Immature natural killer cell (primary cell): Measurements from ENCODE around the gene TCEAL1. TPM values are rescaled to one million over a fixed set of nuclear protein-coding genes. Genes with fewer than 3 reads are reported as not detected.
"Not testable (repeated sequence)": the region's sequence is repeated elsewhere in the genome, so short reads cannot be mapped to it uniquely, and the experiment has no call there.

Experiments
- DNase-seq, 3 donors: peaks; one replicate each; pipeline ENCODE4 v3.0.0; 2022; ENCODE audit warnings: mixed read lengths in 1 of 3
- H3K27ac Mint-ChIP-seq, 6 donors: one replicate each; pipeline ENCODE4 v1.8.0; 2020; ENCODE audit warnings: mixed read lengths in 6 of 6, mild to moderate bottlenecking in 5 of 6, inconsistent platforms in 4 of 6, moderate library complexity in 3 of 6
- H3K27me3 Mint-ChIP-seq, 3 donors: one replicate each; pipeline ENCODE4 v1.8.0; 2020 to 2021; ENCODE audit warnings: low read depth in 3 of 3, mild to moderate bottlenecking in 3 of 3, mixed read lengths in 3 of 3, moderate library complexity in 3 of 3, inconsistent platforms in 1 of 3
- H3K36me3 Mint-ChIP-seq, 3 donors: one replicate each; pipeline ENCODE4 v1.8.0; 2020; ENCODE audit warnings: mixed read lengths in 3 of 3, inconsistent platforms in 2 of 3, mild to moderate bottlenecking in 2 of 3
- H3K4me1 Mint-ChIP-seq, 2 donors: one replicate each; pipeline ENCODE4 v1.8.0; 2020; ENCODE audit warnings: inconsistent platforms in 2 of 2, mild to moderate bottlenecking in 2 of 2, mixed read lengths in 2 of 2, moderate library complexity in 1 of 2
- H3K4me3 Mint-ChIP-seq, 5 donors: one replicate each; pipeline ENCODE4 v1.8.0; 2020; ENCODE audit warnings: mild to moderate bottlenecking in 5 of 5, mixed read lengths in 5 of 5, inconsistent platforms in 3 of 5, moderate library complexity in 3 of 5
- H3K9me3 Mint-ChIP-seq, 6 donors: one replicate each; pipeline ENCODE4 v1.8.0; 2020; ENCODE audit warnings: mild to moderate bottlenecking in 6 of 6, mixed read lengths in 6 of 6, inconsistent platforms in 4 of 6, moderate library complexity in 3 of 6
- polyA plus RNA-seq, 3 donors: library from polyadenylated mRNA; unstranded; fragments of 300-500 nt; fragmentation: Illumina TruSeq; gene quantifications; one replicate each; pipeline ENCODE4 v1.2.3, GENCODE V29; 2021

TCEAL1 gene
- polyA plus RNA-seq, 3 donors from 2014 or later: 19.7 to 31.2 (median 21.3) TPM

- Mint-ChIP-seq H3K27ac (no peak overlapping the region), H3K9me3 (no peaks in the 10 kb centered on the region), H3K36me3 (no peaks in the 10 kb centered on the region), H3K4me1 (no peaks in the 10 kb centered on the region), H3K27me3 (peaks cover 3 to 11% (median 5%) of the 10 kb centered on the region in 3 donors), H3K4me3 (no peak overlapping the region)
- no peak for DNase-seq
These were observed 15.3 kb downstream of the TCEAL1 start for GRCh38 chrX:103644125-103644524.

GRCh38 chrX:103647630-103648029 lies 18.9 kb downstream of the TCEAL1 start:
- no peaks in the 10 kb centered on the region for H3K4me1 Mint-ChIP-seq
- H3K36me3 Mint-ChIP-seq: no peaks in the 10 kb centered on the region
- peaks cover 4 to 14% (median 6%) of the 10 kb centered on the region in 3 donors for H3K27me3 Mint-ChIP-seq
- no peak for DNase-seq
- H3K4me3 Mint-ChIP-seq: no peak overlapping the region
- no peaks in the 10 kb centered on the region for H3K9me3 Mint-ChIP-seq
- H3K27ac Mint-ChIP-seq: no peak overlapping the region

DNA sequence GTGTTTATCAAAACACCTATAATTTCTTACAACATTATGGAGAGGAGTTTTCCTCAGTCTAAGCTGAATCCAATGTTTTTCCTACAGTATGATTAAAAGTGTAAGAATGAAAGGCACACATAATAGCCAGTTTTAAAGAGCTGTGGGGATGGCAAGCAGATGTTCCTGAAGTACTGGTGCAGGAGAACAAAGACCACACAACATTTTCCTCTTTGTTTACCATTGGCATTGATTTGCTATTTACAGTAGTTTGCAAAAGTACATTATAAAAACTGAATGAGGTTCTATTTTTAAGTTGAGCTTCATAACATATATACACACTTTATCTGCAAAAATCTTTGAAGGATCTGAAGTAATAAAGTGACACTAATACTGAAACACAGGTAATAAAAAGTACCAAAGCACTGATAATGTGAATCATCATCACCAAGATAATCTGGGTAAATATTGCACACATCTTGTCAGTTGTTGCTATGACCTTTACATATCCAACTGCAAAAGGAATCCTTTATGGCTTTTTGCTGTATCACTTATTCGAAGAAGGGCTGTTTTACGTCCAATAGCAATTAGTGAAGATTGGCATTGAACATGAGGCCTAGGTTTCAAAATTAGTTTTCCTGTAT lies 22.5 kb downstream of the TCEAL1 start:
- Mint-ChIP-seq H3K4me1 (peaks cover 0 to 4% of the 10 kb centered on the region in 2 donors), H3K27ac (no peak overlapping the region), H3K36me3 (no peaks in the 10 kb centered on the region)

DNA sequence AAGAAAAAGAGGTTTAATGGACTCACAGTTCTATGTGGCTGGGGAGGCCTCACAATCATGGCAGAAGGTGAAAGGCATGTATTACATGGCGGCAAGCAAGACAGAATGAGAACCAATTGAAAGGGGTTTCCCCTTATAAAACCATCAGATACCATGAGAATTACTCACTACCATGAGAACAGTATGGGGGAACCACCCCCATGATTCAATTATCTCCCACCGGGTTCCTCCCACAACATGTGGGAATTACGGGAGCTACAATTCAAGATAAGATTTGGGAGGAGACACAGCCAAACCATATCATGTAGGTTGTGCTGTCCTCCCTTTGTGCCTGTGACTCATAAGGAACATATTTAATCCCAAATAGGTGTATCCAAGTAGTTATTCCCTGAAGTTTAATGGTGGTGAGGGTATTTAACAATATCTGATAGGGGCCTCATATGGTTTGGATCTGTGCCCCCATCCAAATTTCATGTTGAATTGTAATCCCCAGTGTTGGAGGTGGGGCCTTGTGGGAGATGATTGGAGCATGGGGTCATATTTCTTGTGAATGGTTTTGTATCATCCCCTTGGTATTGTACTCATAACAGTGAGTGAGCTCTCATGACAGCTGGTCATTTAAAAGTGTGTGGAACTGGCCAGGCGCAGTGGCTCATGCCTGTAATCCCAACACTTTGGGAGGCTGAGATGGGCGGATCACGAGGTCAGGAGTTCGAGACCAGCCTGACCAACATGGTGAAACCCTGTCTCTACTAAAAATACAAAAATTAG lies 26.6 kb downstream of the TCEAL1 start:
- not testable (repeated sequence) for H3K27me3 Mint-ChIP-seq, H3K36me3 Mint-ChIP-seq, H3K4me1 Mint-ChIP-seq, DNase-seq, H3K27ac Mint-ChIP-seq, H3K9me3 Mint-ChIP-seq, H3K4me3 Mint-ChIP-seq

More for the DNA sequence above, 22.5 kb downstream of the TCEAL1 start:
- DNase-seq: no peak
- Mint-ChIP-seq H3K27me3 (peaks cover 3 to 7% (median 6%) of the 10 kb centered on the region in 3 donors), H3K4me3 (no peak overlapping the region), H3K9me3 (peaks cover 0 to 1% (median 0%) of the 10 kb centered on the region in 6 donors)

DNA sequence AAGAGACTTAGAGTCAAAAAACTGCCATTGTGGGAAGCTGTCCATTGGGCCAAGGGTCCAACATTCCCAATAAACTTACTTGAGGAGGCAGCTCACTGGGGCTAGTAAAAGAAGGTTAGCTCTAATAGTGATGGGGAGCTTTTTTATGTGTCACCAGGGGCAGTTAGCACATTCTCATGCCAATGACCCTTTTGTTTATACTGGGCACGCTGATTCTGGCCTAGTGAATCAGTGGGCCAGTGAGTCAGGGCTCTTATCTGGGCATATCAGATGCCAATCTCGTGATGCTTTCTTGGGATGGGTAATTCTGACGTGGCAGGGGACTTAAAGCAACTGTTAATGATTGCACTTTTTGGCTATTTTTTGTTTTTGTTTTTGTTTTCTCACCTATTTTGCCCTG lies 27.8 kb downstream of the TCEAL1 start:
- no peak overlapping the region for H3K4me3 Mint-ChIP-seq
- no peak for DNase-seq
- H3K36me3 Mint-ChIP-seq: peaks cover 0 to 4% (median 0%) of the 10 kb centered on the region in 3 donors
- peaks cover 0 to 5% of the 10 kb centered on the region in 2 donors for H3K4me1 Mint-ChIP-seq
- H3K9me3 Mint-ChIP-seq: peaks cover 0 to 1% (median 0%) of the 10 kb centered on the region in 6 donors
- H3K27ac Mint-ChIP-seq: no peak overlapping the region
- H3K27me3 Mint-ChIP-seq: peaks cover 0 to 6% (median 4%) of the 10 kb centered on the region in 3 donors

DNA sequence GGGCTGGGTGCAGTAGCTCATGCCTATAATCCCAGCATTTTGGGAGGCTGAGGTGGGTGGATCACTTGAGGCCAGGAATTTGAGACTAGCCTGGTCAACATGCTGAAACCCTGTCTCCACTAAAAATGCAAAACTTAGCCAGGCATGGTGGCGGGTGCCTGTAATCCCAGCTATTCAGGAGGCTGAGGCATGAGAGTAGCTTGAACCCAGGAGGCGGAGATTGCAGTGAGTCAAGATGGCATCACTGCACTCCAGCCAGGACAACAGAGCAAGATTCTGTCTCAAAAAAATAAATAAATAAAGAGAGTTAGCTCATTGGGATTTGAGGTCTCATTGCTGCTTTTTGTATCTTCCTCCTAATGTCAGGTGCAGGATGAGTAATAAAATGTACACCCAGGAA lies 28.3 kb downstream of the TCEAL1 start:
- H3K27me3 Mint-ChIP-seq, H3K4me3 Mint-ChIP-seq, H3K27ac Mint-ChIP-seq, DNase-seq, H3K4me1 Mint-ChIP-seq, H3K36me3 Mint-ChIP-seq, H3K9me3 Mint-ChIP-seq: not testable (repeated sequence)

DNA sequence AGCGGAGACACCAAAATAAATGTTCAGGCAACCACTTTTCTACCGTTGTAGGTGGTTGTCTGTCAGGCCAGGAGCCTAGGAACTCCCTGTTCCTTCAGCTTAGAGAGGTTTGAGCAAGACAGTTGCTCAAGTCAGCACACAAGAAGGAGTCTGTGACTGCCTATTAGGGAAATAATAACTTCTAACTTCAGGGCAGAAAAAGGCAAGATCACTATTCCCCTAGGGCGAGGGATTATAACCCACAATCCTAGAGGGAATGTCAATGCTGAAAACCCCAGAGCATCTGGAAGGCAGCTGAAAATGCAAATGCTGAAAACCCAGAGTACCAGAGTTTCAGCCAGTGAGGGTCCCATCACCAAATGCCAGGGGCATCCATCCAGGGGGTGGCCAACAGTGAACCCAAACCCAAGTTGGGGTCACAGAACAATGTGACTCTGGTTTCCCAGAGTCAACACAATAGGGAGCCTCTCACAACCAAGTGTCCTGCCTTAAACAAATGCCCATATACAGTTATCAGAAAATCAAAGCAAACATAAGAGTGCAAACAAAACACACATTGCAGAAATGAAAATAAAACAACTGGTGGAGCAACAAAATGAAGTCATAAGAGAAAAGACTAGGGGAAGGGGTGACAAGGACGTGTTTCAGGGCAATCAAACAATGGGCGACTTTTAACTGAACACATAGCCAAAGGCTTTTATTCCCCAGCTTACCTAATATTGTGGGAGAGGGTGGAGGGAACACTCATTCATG lies 30.1 kb downstream of the TCEAL1 start:
- Mint-ChIP-seq H3K36me3 (peaks cover 0 to 4% (median 0%) of the 10 kb centered on the region in 3 donors), H3K4me1 (peaks cover 0 to 5% of the 10 kb centered on the region in 2 donors), H3K27ac (no peak overlapping the region), H3K9me3 (peaks cover 0 to 1% (median 0%) of the 10 kb centered on the region in 6 donors), H3K27me3 (peaks cover 0 to 11% (median 5%) of the 10 kb centered on the region in 3 donors), H3K4me3 (no peak overlapping the region)
- no peak for DNase-seq

DNA sequence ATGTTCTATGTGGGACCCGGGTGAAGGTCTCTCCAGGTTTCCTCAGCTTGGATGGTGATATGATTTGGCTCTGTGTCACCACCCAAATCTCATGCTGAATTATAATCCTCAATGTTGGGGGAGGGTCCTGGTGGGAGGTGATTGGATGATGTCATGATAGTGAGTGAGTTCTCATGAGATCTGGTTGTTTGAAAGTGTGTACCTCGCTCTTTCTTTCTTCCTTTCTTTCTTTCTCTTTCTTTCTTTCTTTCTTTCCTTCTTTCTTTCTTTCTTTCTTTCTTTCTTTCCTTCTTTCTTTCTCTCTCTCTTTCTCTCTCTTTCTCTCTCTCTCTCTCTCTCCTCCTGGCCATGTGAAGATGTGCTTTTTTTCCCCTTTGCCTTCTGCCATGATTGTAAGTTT lies 30.7 kb downstream of the TCEAL1 start:
- H3K36me3 Mint-ChIP-seq, H3K27ac Mint-ChIP-seq, H3K4me1 Mint-ChIP-seq, DNase-seq, H3K4me3 Mint-ChIP-seq, H3K9me3 Mint-ChIP-seq: not testable (repeated sequence)
- H3K27me3 Mint-ChIP-seq: peaks cover 0 to 11% (median 4%) of the 10 kb centered on the region in 3 donors

DNA sequence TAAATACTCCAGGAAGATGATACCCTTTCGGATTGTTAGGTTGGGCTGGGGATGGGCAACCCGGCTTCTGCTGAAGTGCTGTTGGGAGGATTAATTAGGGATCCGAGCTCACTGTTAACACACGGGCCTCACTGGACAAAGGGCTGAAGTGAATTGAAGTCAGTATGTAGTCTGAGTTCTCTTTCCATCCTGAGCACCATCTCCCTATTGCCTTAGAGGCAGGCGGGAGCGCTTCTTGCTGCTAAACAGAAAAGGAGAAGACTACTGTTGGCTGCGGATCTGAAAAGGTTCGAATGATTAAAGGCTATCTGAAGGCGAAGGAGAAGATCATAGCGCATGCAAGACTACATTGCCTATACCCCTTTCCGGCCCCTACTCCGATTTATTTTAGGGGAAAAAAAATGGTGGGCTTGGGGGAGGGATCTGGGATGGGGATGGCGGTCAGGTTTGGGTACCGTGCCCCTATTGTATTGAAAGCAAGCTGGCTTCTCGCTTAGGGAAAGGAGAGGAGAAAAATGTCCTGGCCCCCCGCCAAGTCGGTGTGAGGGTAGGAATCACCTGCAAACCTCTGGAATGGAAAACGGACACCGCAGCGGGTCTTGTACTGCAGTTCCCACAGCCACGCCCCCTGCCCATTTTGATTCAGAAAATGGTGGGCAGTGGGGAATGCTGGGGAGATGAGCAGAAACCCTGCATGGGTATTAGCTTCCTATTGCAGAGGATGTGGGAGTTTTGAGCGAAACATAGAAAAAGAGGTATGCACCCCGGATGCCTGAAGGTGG lies 35.4 kb downstream of the TCEAL1 start:
- H3K27ac Mint-ChIP-seq: no peak overlapping the region
- H3K4me1 Mint-ChIP-seq: no peaks in the 10 kb centered on the region
- H3K36me3 Mint-ChIP-seq: peaks cover 0 to under 1% (median 0%) of the 10 kb centered on the region in 3 donors
- H3K4me3 Mint-ChIP-seq: no peak overlapping the region
- no peak for DNase-seq
- H3K9me3 Mint-ChIP-seq: no peaks in the 10 kb centered on the region
- H3K27me3 Mint-ChIP-seq: peaks cover 0 to 6% (median 5%) of the 10 kb centered on the region in 3 donors

GRCh38 chrX:103666202-103667107 lies 37.7 kb downstream of the TCEAL1 start:
- Mint-ChIP-seq H3K4me1 (no peaks in the 10 kb centered on the region), H3K27ac (no peak overlapping the region), H3K36me3 (no peaks in the 10 kb centered on the region), H3K4me3 (no peak overlapping the region), H3K9me3 (no peaks in the 10 kb centered on the region), H3K27me3 (peaks cover 0 to 6% (median 5%) of the 10 kb centered on the region in 3 donors)
- no peak for DNase-seq

DNA sequence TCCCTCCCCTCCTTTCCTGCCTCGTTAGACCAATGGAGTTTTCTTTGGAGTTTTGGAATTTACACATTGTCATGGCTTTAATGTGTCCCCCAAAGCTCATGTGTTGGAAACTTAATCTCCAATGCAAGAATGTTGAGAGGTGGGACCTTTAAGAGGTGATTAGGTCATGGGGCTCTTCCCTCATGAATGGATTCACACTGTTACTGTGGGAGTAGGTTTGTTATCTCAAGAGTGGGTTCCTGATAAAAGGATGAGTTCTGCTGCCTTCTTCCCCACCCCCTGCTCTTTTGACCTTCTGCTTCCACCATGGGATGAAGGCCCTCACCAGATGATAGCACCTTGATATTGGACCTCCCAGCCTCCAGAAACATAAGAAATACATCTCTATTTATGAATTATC lies 41.0 kb downstream of the TCEAL1 start:
- no peaks in the 10 kb centered on the region for H3K36me3 Mint-ChIP-seq
- H3K27me3 Mint-ChIP-seq: peaks cover 0 to 6% (median 0%) of the 10 kb centered on the region in 3 donors
- no peak for DNase-seq
- H3K4me3 Mint-ChIP-seq: no peak overlapping the region
- H3K4me1 Mint-ChIP-seq: no peaks in the 10 kb centered on the region
- no peaks in the 10 kb centered on the region for H3K9me3 Mint-ChIP-seq
- no peak overlapping the region for H3K27ac Mint-ChIP-seq

GRCh38 chrX:103674531-103675454 lies 46.0 kb downstream of the TCEAL1 start:
- Mint-ChIP-seq H3K4me3 (no peak overlapping the region), H3K36me3 (peaks cover 0 to 21% (median 11%) of the 10 kb centered on the region in 3 donors), H3K9me3 (no peaks in the 10 kb centered on the region), H3K27me3 (peaks cover 1 to 4% (median 3%) of the 10 kb centered on the region in 3 donors), H3K27ac (no peak overlapping the region), H3K4me1 (no peaks in the 10 kb centered on the region)
- DNase-seq: no peak
